ENCODE measurements around the gene USP21. TPM values are rescaled to one million over a fixed set of nuclear protein-coding genes. Genes with fewer than 3 reads are reported as not detected.

USP21 gene
- total and polyA plus RNA-seq, 3 experiments from 2014 or later = 26.1 to 28.3 (median 27.4) TPM

DNA sequence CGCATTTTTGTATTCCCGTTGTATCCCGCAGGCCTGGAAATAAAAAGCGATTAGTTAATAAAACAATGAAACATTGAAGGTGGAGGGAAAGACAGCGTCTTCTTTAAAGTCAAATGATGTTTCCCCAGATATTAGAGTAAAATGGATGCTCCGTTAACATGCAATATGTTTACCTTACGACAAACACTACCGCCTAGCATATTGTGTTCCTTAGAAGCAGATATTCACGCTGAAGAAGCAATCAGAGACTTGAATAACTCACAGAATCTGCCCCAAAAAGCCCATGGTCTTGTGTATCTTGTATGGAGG is 18.6 kb downstream of the USP21 start:
- no peaks in the 10 kb centered on the region for H3K9me3 Mint-ChIP-seq
- H3K4me1 ChIP-seq (ENCODE audit: insufficient read depth, low read length) = peaks cover 52% of the 10 kb centered on the region

DNA sequence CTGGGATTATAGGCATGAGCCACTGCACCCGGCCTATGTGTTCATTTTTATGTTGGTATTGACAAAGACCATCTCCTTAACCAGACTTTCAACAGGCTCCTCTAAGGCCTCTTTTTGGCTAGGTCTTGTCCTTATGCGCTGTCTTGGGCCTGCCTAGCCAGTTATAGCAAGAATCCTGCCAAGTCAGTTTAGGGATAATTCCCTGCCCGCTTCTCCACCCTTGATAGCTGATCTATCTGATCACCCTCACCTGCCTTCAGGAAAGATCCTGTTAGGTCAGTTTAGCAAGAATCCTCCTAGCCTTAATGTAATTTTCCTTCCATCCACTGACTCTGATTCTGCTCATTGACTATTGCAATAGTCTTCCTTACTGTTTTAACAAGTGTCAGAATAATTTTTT is 20.4 kb downstream of the USP21 start:
- H3K36me3 Mint-ChIP-seq = peaks cover 0 to 31% (median 3%) of the 10 kb centered on the region in 3 donors
- no peak overlapping the region for H3K27ac ChIP-seq (ENCODE audit: low read depth, low read length)
- no peaks in the 10 kb centered on the region for H3K9me3 Mint-ChIP-seq
- no peaks in the 10 kb centered on the region for H3K27me3 ChIP-seq (ENCODE audit: insufficient read depth, low read length, poor library complexity, severe bottlenecking)
- H3K9me3 ChIP-seq (ENCODE audit: low read length) = no peaks in the 10 kb centered on the region
- peaks cover 12% of the 10 kb centered on the region for H3K36me3 ChIP-seq (ENCODE audit: insufficient read depth, low read length)
- peak overlapping the region in 7 of 8 donors; percentile 47 to 90 (median 84) for H3K27ac Mint-ChIP-seq
- H3K4me1 Mint-ChIP-seq = peaks cover 76 to 88% (median 87%) of the 10 kb centered on the region in 3 donors
- no peak for DNase-seq
- H3K4me3 Mint-ChIP-seq = peak overlapping the region in 4 of 7 donors; percentile 32 to 69 (median 38)
- POLR2A ChIA-PET = interaction anchor here (1.1 to 1.2 kb wide), 2 partner anchors 21 to 24 kb away, joined by 4 to 12 read pairs; no protein-coding TSS in a partner anchor
- H3K27me3 Mint-ChIP-seq = peaks cover 0 to 3% of the 10 kb centered on the region in 2 donors
- CTCF ChIA-PET = interaction anchor here (1.1 to 5.6 kb wide), 5 partner anchors 13 to 126 kb away, joined by 5 to 71 read pairs (median 20); partner anchors contain the start of genes NDUFS2, PPOX and TOMM40L
- peaks cover 70% of the 10 kb centered on the region for H3K4me1 ChIP-seq (ENCODE audit: insufficient read depth, low read length)
- no peak overlapping the region for H3K4me3 ChIP-seq (ENCODE audit: low read length)

More for the DNA sequence above, 18.6 kb downstream of the USP21 start:
- CTCF ChIA-PET = interaction anchor here (0.8 to 3.3 kb wide), 6 partner anchors 11 to 204 kb away, joined by 3 to 17 read pairs (median 4); partner anchors contain the start of genes PPOX and TOMM40L
- Mint-ChIP-seq H3K27ac (peak overlapping the region; percentile 93 to 100 (median 99)), H3K4me1 (peaks cover 67 to 87% (median 85%) of the 10 kb centered on the region in 3 donors), H3K36me3 (peaks cover 0 to 44% (median 13%) of the 10 kb centered on the region in 3 donors), H3K27me3 (peaks cover 0 to 5% of the 10 kb centered on the region in 2 donors), H3K4me3 (peak overlapping the region; percentile 95 to 100 (median 100))
- H3K27me3 ChIP-seq (ENCODE audit: insufficient read depth, low read length, poor library complexity, severe bottlenecking) = no peaks in the 10 kb centered on the region
- H3K9me3 ChIP-seq (ENCODE audit: low read length) = no peaks in the 10 kb centered on the region
- H3K4me3 ChIP-seq (ENCODE audit: low read length) = peak overlapping the region; percentile 98
- H3K36me3 ChIP-seq (ENCODE audit: insufficient read depth, low read length) = peaks cover 25% of the 10 kb centered on the region
- no peak for DNase-seq
- peak overlapping the region; percentile 89 for H3K27ac ChIP-seq (ENCODE audit: low read depth, low read length)
- POLR2A ChIA-PET = interaction anchor here (1.1 to 2.1 kb wide), 4 partner anchors 8 to 48 kb away, joined by 3 to 15 read pairs (median 8); partner anchors contain the start of genes NDUFS2, PPOX and TOMM40L

DNA sequence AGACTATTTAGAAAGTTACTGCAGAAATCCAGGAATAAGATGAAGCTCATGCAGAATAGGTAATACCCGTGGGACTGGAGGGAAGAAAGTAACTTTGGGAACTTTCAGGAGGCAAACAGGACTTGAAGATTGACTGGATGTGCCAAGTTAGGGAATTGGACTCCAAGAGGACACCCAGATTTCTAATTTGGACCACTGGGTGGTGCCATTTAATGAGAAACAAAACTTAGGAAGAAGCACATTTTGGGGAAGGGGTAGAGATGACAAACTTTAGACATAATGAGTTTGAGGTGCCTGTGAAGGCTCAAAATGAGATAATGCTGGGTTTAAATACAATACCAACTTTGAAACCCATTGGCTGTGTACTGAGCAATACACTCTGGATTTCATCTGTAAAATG is 21.3 kb downstream of the USP21 start:
- peaks cover 0 to 3% of the 10 kb centered on the region in 2 donors for H3K27me3 Mint-ChIP-seq
- CTCF ChIA-PET = interaction anchor here (0.6 to 5.6 kb wide), 7 partner anchors 12 to 201 kb away, joined by 4 to 71 read pairs (median 13); partner anchors contain the start of genes NDUFS2, PPOX and TOMM40L
- Histone ChIP-seq H3K36me3 (ENCODE audit: insufficient read depth, low read length) (peaks cover 4% of the 10 kb centered on the region), H3K27me3 (ENCODE audit: insufficient read depth, low read length, poor library complexity, severe bottlenecking) (no peaks in the 10 kb centered on the region), H3K9me3 (ENCODE audit: low read length) (no peaks in the 10 kb centered on the region), H3K4me3 (ENCODE audit: low read length) (no peak overlapping the region), H3K4me1 (ENCODE audit: insufficient read depth, low read length) (peaks cover 73% of the 10 kb centered on the region), H3K27ac (ENCODE audit: low read depth, low read length) (no peak overlapping the region)
- POLR2A ChIA-PET = interaction anchor here (2.6 kb wide), 1 partner anchor 45 kb away, joined by 14 read pairs; the partner anchor contains the start of gene TOMM40L
- peaks cover 0 to 22% (median 3%) of the 10 kb centered on the region in 3 donors for H3K36me3 Mint-ChIP-seq
- DNase-seq = no peak
- H3K27ac Mint-ChIP-seq = peak overlapping the region; percentile 13 to 92 (median 84)
- no peaks in the 10 kb centered on the region for H3K9me3 Mint-ChIP-seq
- H3K4me1 Mint-ChIP-seq = peaks cover 75 to 86% (median 85%) of the 10 kb centered on the region in 3 donors
- peak overlapping the region; percentile 14 to 78 (median 38) for H3K4me3 Mint-ChIP-seq

DNA sequence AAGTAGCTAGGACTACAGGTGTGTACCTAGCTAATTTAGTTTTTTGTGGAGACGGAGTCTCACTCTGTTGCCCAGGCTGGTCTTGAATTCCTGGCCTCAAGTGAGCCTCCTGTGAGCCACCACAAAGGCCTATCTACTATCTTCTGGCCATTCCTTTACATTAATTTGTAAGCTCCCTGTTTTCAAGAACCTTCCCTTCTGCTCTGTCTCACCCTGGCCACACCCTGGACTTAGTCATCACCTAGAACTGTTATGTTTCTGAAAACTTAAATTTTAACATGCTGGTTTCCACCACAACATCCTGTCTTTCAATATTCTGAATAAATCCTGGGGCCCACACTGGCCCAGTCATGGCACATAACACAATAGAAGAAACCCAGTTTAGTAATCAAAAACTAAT is 22.9 kb downstream of the USP21 start:
- ChIA-PET POLR2A (interaction anchor here (0.9 to 2.6 kb wide), 10 partner anchors 9 to 136 kb away, joined by 3 to 15 read pairs (median 7); partner anchors contain the start of genes NDUFS2, PPOX, SDHC and TOMM40L), CTCF (interaction anchor here (1.0 to 5.6 kb wide), 10 partner anchors 11 to 200 kb away, joined by 3 to 71 read pairs (median 10); partner anchors contain the start of genes NDUFS2, PPOX and TOMM40L)
- Histone ChIP-seq H3K36me3 (ENCODE audit: insufficient read depth, low read length) (no peaks in the 10 kb centered on the region), H3K4me3 (ENCODE audit: low read length) (peak overlapping the region; percentile 26), H3K27me3 (ENCODE audit: insufficient read depth, low read length, poor library complexity, severe bottlenecking) (no peaks in the 10 kb centered on the region), H3K9me3 (ENCODE audit: low read length) (no peaks in the 10 kb centered on the region), H3K27ac (ENCODE audit: low read depth, low read length) (peak overlapping the region; percentile 60), H3K4me1 (ENCODE audit: insufficient read depth, low read length) (peaks cover 76% of the 10 kb centered on the region)
- H3K36me3 Mint-ChIP-seq = peaks cover 0 to 6% (median 2%) of the 10 kb centered on the region in 3 donors
- peaks cover 0 to 1% of the 10 kb centered on the region in 2 donors for H3K27me3 Mint-ChIP-seq
- peak overlapping the region; percentile 71 to 99 (median 79) for H3K4me3 Mint-ChIP-seq
- H3K9me3 Mint-ChIP-seq = no peaks in the 10 kb centered on the region
- peaks cover 73 to 86% (median 85%) of the 10 kb centered on the region in 3 donors for H3K4me1 Mint-ChIP-seq
- H3K27ac Mint-ChIP-seq = peak overlapping the region; percentile 81 to 99 (median 92)
- DNase-seq = peak in 3 of 5 donors; percentile 50 to 72 (median 54)

DNA sequence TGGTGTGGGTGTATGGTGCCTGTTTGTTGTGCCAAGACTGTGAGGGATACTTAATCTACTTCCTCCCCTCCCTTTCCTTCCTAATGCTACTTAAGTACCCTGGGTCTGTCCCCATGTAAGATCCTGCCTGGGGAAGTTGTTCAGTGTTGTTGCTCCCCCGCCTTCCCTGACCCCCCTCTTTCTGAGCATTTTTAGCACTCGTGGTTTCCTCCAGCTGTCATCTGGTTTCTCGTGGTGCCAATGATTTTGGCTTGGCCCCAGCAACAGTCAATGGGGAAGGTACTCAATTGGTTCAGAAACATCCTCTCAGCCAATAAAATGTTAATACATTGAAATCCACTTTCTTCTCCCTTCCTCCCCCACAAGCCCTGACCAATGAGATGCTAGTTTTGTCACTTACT is 26.0 kb downstream of the USP21 start:
- peaks cover 0 to 1% of the 10 kb centered on the region in 2 donors for H3K27me3 Mint-ChIP-seq
- peaks cover 0 to 5% (median 0%) of the 10 kb centered on the region in 3 donors for H3K36me3 Mint-ChIP-seq
- peak; percentile 64 to 90 (median 86) for DNase-seq
- peak overlapping the region; percentile 58 to 98 (median 90) for H3K27ac Mint-ChIP-seq
- H3K4me3 ChIP-seq (ENCODE audit: low read length) = peak overlapping the region; percentile 19
- H3K36me3 ChIP-seq (ENCODE audit: insufficient read depth, low read length) = no peaks in the 10 kb centered on the region
- peak overlapping the region; percentile 82 to 94 (median 88) for H3K4me3 Mint-ChIP-seq
- no peaks in the 10 kb centered on the region for H3K27me3 ChIP-seq (ENCODE audit: insufficient read depth, low read length, poor library complexity, severe bottlenecking)
- ChIA-PET CTCF (interaction anchor here (0.6 to 2.4 kb wide), 4 partner anchors 17 to 213 kb away, joined by 3 to 10 read pairs (median 6); partner anchors contain the start of genes NDUFS2 and TOMM40L), POLR2A (interaction anchor here (0.6 to 1.3 kb wide), 5 partner anchors 8 to 351 kb away, joined by 3 to 11 read pairs (median 3); partner anchors contain the start of genes B4GALT3 and TSTD1)
- H3K9me3 ChIP-seq (ENCODE audit: low read length) = no peaks in the 10 kb centered on the region
- peaks cover 85% of the 10 kb centered on the region for H3K4me1 ChIP-seq (ENCODE audit: insufficient read depth, low read length)
- H3K9me3 Mint-ChIP-seq = no peaks in the 10 kb centered on the region
- H3K4me1 Mint-ChIP-seq = peaks cover 75 to 87% (median 86%) of the 10 kb centered on the region in 3 donors
- H3K27ac ChIP-seq (ENCODE audit: low read depth, low read length) = peak overlapping the region; percentile 28

DNA sequence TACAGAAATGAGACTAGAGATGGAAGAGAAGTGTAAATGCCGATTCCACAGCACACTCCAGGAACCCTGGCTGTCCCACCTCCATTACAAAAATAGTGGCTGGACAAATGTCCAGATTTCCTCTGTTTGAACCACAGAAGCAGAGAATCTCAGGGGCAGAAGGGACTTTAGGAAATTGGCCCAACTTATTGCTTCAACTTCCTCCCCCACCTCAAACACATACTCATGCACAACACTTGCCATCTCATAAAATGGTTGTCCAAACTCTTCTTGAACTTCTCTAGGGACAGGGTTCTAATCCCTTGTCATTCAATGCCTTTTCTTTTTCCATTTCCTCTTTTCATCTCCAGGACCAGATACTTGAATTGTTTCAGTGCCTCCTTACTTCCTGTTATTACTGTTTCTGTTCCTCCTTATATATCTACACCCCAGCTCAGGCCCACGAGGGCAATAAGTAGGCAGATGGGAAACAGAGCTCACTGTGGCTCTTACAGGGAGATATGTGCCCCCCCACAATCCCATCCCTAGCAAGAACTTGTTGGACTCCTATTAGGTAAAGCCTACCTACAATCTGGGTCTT is 26.5 kb downstream of the USP21 start:
- no peaks in the 10 kb centered on the region for H3K9me3 Mint-ChIP-seq
- CTCF ChIA-PET = interaction anchor here (0.6 to 2.4 kb wide), 5 partner anchors 16 to 212 kb away, joined by 3 to 10 read pairs (median 4); partner anchors contain the start of genes NDUFS2, PPOX and TOMM40L
- Histone ChIP-seq H3K4me3 (ENCODE audit: low read length) (peak overlapping the region; percentile 19), H3K4me1 (ENCODE audit: insufficient read depth, low read length) (peaks cover 79% of the 10 kb centered on the region), H3K36me3 (ENCODE audit: insufficient read depth, low read length) (no peaks in the 10 kb centered on the region), H3K9me3 (ENCODE audit: low read length) (no peaks in the 10 kb centered on the region), H3K27me3 (ENCODE audit: insufficient read depth, low read length, poor library complexity, severe bottlenecking) (no peaks in the 10 kb centered on the region), H3K27ac (ENCODE audit: low read depth, low read length) (peak overlapping the region; percentile 28)
- POLR2A ChIA-PET = interaction anchor here (0.6 to 1.9 kb wide), 7 partner anchors 8 to 351 kb away, joined by 3 to 11 read pairs (median 3); partner anchors contain the start of genes B4GALT3, NDUFS2 and TSTD1
- peaks cover 0 to 5% (median 0%) of the 10 kb centered on the region in 3 donors for H3K36me3 Mint-ChIP-seq
- H3K4me3 Mint-ChIP-seq = peak overlapping the region; percentile 82 to 94 (median 88)
- H3K27me3 Mint-ChIP-seq = peaks cover 0 to 1% of the 10 kb centered on the region in 2 donors
- DNase-seq = no peak
- H3K27ac Mint-ChIP-seq = peak overlapping the region; percentile 58 to 98 (median 90)
- peaks cover 69 to 85% (median 81%) of the 10 kb centered on the region in 3 donors for H3K4me1 Mint-ChIP-seq

DNA sequence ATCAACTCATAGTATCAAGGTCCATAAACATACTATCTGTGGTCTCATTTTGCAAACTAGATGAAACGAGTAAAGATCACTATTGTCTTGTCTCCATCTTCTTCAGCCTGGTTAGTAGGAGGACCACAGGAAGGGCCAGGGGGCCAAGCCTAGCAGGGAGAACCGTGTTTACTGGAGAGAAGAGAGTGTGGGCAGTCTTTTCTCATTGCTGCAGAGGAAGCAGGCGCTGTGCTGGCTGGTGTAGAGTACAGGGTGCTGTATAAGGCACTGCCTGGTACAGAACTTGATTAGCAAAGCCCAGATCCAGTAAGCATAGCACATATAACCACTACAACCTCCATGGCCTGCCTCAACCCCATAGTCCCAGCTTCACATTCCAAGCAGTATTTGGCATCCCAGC is 28.0 kb downstream of the USP21 start:
- ChIA-PET CTCF (interaction anchor here (0.7 to 2.4 kb wide), 2 partner anchors 15 to 38 kb away, joined by 3 to 10 read pairs; partner anchors contain the start of genes NDUFS2 and TOMM40L), POLR2A (interaction anchor here (1.9 kb wide), 1 partner anchor 15 kb away, joined by 7 read pairs; the partner anchor contains the start of gene NDUFS2)
- Mint-ChIP-seq H3K36me3 (peaks cover 0 to 5% (median 0%) of the 10 kb centered on the region in 3 donors), H3K27me3 (peaks cover 0 to 1% of the 10 kb centered on the region in 2 donors), H3K27ac (peak overlapping the region; percentile 73 to 95 (median 89)), H3K4me3 (peak overlapping the region in 4 of 7 donors; percentile 12 to 52 (median 37)), H3K9me3 (no peaks in the 10 kb centered on the region), H3K4me1 (peaks cover 61 to 79% (median 71%) of the 10 kb centered on the region in 3 donors)
- H3K4me3 ChIP-seq (ENCODE audit: low read length) = peak overlapping the region; percentile 15
- no peak for DNase-seq
- no peaks in the 10 kb centered on the region for H3K36me3 ChIP-seq (ENCODE audit: insufficient read depth, low read length)
- H3K27ac ChIP-seq (ENCODE audit: low read depth, low read length) = no peak overlapping the region
- H3K4me1 ChIP-seq (ENCODE audit: insufficient read depth, low read length) = peaks cover 71% of the 10 kb centered on the region
- no peaks in the 10 kb centered on the region for H3K27me3 ChIP-seq (ENCODE audit: insufficient read depth, low read length, poor library complexity, severe bottlenecking)
- no peaks in the 10 kb centered on the region for H3K9me3 ChIP-seq (ENCODE audit: low read length)
